Measurements from ENCODE around the gene ANKRD52.

GRCh38 chr12:56202366-56202765, 55.8 kb downstream of the ANKRD52 start:
- no peak for TF ChIP-seq CTCF (optimal IDR thresholded peaks at IDR 0.05 in 1 of 3, IDR thresholded peaks at IDR 0.05 in 1 of 3, conservative IDR thresholded peaks at IDR 0.05 in 1 of 3; ENCODE audit: extremely low read depth in 1 of 3, insufficient read depth in 2 of 3, low read length in 3 of 3)
- no peak for TF ChIP-seq EZH2 (IDR thresholded peaks at IDR 0.05; ENCODE audit: low read length)
